Breast epithelium (tissue), 4 donors: ENCODE data around the gene PPARA. TPM values are rescaled to one million over a fixed set of nuclear protein-coding genes. Genes with fewer than 3 reads are reported as not detected.
"Not testable (repeated sequence)": the region's sequence is repeated elsewhere in the genome, so short reads cannot be mapped to it uniquely, and the experiment has no call there.

Experiments used
- DNase-seq, 2 donors: peaks; one replicate each; pipeline ENCODE4 v3.0.0-alpha.2; 2019; ENCODE audit warnings: low spot score in 2 of 2
- H3K27ac ChIP-seq, 2 donors: fragments of 200-600 bp; sonication (generic) in 1 of 2; one replicate each; pipeline ENCODE4 v1.5.1; 2016 to 2019; ENCODE audit warnings: mild to moderate bottlenecking in 1 of 2
- H3K27me3 ChIP-seq, 2 donors: fragments of 200-600 bp; sonication (generic) in 1 of 2; one replicate each; pipeline versions ENCODE4 v1.5.1 to v1.6.0; 2017 to 2019; ENCODE audit warnings: control low read depth in 1 of 2, mild to moderate bottlenecking in 1 of 2
- H3K36me3 ChIP-seq: fragments of 200-600 bp; one replicate; pipeline ENCODE4 v1.5.1; 2019
- H3K4me1 ChIP-seq, 2 donors: fragments of 200-600 bp; sonication (generic); one replicate each; pipeline ENCODE4 v1.5.1; 2016 to 2019; ENCODE audit warnings: control low read depth in 1 of 2
- H3K4me3 ChIP-seq, 3 donors: fragments of 200-600 bp; sonication (generic); 1 replicate in 2 of 3; 2 replicates in 1 of 3; pipeline ENCODE4 v1.5.1; 2016 to 2019; ENCODE audit warnings: mild to moderate bottlenecking in 3 of 3, moderate library complexity in 2 of 3
- H3K9me3 ChIP-seq, 2 donors: fragments of 200-600 bp; sonication (generic) in 1 of 2; one replicate each; pipeline ENCODE4 v1.5.1; 2016 to 2019; ENCODE audit warnings: control low read depth in 1 of 2
- POLR2A ChIP-seq: fragments of 450-650 bp; IDR thresholded peaks from one replicate; pipeline ENCODE4 v1.6.1; 2016; ENCODE audit warnings: antibody characterized with exemption, mild to moderate bottlenecking, moderate library complexity
- POLR2AphosphoS5 ChIP-seq, 3 donors: sonication (generic); formaldehyde crosslinking; IDR thresholded peaks; one replicate each; pipeline ENCODE4 v1.6.1; 2017; ENCODE audit warnings: antibody characterized with exemption in 3 of 3
- intact Hi-C: fragments of 100-400 bp; cut with DNase I; formaldehyde crosslinking; loops from one replicate; pipeline ENCODE4 v1.15.1; 2023; ENCODE audit warnings: low total_unique reads
- total RNA-seq, 3 donors: library from RNA; depleted of rRNA; stranded (reverse); fragments of >200 nt; gene quantifications; one replicate each; pipeline ENCODE4 v1.1.0, GENCODE V29; 2016
- TF ChIP-seq, protein P1 (sequence below), 3 donors: fragments of 450-650 bp; IDR thresholded peaks; one replicate each; pipeline ENCODE4 v1.5.1; 2016 to 2017; ENCODE audit warnings: antibody characterized with exemption in 3 of 3, mild to moderate bottlenecking in 3 of 3, moderate library complexity in 3 of 3

Gene PPARA
- total RNA-seq, 3 donors from 2014 or later = 15.2 to 31.0 (median 22.3) TPM

DNA sequence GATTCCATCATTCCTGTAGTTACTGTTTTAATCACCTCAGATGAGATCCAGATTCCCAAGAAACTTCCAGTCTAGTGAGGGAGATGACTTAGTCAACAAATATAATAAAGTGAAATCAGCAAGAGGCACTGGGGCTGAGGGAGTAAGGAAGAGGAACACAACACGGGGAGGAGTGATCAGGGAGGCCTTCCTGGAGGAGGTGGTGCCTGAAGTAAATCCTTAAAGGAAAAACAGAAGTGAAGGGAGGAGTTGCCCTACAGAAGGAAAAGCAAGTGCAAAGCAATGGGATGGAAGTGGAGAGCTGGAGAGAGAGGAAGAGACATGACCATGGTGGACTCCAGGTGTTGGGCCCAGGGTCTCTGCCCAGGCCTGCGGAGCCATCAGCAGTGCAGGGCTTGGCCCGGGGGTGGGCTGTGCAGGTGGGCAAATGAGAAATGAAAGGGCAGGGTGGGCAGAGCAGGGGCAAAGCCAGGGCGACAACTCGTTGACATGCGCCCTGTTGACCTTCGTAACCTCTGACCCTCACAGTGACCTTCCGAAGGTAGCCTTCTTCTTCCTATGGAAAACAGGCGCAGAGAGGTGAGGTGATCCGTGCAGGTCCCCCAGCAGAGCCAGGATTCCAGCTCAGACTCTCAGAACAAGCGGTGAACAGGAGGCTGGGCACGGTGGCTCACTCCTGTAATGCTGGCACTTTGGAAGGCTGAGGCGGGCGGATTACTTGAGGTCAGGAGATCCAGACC is 12.1 kb upstream of the PPARA start:
- intact Hi-C loops = loop anchor here (10.0 kb wide), 1 partner anchor 157 kb away; the partner anchor contains the start of gene GTSE1
- Histone ChIP-seq H3K9me3 (no peaks in the 10 kb centered on the region), H3K4me1 (no peaks in the 10 kb centered on the region), H3K27ac (no peak overlapping the region), H3K36me3 (no peaks in the 10 kb centered on the region), H3K27me3 (no peaks in the 10 kb centered on the region), H3K4me3 (no peak overlapping the region)
- no peak for TF ChIP-seq POLR2AphosphoS5 (IDR thresholded peaks at IDR 0.05)
- TF ChIP-seq, protein P1, sequence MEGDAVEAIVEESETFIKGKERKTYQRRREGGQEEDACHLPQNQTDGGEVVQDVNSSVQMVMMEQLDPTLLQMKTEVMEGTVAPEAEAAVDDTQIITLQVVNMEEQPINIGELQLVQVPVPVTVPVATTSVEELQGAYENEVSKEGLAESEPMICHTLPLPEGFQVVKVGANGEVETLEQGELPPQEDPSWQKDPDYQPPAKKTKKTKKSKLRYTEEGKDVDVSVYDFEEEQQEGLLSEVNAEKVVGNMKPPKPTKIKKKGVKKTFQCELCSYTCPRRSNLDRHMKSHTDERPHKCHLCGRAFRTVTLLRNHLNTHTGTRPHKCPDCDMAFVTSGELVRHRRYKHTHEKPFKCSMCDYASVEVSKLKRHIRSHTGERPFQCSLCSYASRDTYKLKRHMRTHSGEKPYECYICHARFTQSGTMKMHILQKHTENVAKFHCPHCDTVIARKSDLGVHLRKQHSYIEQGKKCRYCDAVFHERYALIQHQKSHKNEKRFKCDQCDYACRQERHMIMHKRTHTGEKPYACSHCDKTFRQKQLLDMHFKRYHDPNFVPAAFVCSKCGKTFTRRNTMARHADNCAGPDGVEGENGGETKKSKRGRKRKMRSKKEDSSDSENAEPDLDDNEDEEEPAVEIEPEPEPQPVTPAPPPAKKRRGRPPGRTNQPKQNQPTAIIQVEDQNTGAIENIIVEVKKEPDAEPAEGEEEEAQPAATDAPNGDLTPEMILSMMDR (IDR thresholded peaks at IDR 0.05) = no peak
- TF ChIP-seq POLR2A = no peak
- no peak for DNase-seq

DNA sequence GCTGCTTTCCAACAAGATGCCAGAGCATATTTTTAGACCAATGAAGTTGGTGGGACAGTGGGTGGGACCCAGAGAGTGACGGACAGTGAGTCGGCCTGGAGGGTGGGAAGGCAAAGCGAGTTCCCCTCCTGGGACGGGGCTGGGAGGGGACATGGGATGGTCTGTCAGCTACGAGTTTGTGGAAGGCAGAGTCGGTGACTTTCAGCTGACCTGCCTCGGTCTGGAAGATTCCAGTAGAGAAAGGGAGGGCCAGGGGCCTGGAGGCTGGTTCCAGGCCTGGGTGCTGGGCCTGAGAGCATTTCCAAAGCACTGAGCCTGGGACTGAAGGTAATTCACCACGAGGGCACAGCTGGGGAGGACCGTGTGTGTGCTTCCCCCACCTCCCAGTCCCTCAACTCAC is 10.9 kb upstream of the PPARA start:
- intact Hi-C loops = loop anchor here (10.0 kb wide), 1 partner anchor 155 kb away; the partner anchor contains the start of gene GTSE1
- not testable (repeated sequence) for H3K36me3 ChIP-seq, DNase-seq, H3K4me3 ChIP-seq, H3K27me3 ChIP-seq, H3K4me1 ChIP-seq, H3K9me3 ChIP-seq
- H3K27ac ChIP-seq = peak overlapping the region in 1 of 2 donors; percentile 59

DNA sequence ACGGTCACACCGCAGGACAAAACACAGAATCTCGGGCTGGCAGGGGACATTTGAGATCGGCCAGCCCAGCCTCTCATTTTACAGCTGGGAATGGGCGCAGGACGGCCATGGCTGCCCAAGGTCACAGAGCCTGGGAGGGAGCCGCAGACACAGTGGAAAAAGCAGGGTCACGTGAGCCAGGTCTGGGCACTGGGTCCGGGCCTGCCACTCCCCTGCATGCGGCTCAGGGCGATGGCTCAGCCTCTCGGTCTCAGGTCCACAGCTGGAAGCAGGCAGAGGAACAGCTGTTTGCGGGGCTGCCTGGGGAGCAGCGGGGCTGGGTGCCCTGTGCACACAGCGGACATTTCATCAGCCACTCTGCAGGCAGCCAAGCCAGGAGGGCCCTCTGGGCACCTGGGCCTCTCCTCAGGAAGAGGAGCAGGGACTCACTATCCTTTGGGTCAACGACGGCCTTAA is 10.4 kb upstream of the PPARA start:
- Histone ChIP-seq H3K27me3 (no peaks in the 10 kb centered on the region), H3K9me3 (no peaks in the 10 kb centered on the region), H3K4me3 (no peak overlapping the region), H3K4me1 (no peaks in the 10 kb centered on the region), H3K27ac (peak overlapping the region in 1 of 2 donors; percentile 59), H3K36me3 (no peaks in the 10 kb centered on the region)
- DNase-seq = no peak
- TF ChIP-seq, protein P1 (IDR thresholded peaks at IDR 0.05) = no peak
- TF ChIP-seq POLR2A = no peak
- no peak for TF ChIP-seq POLR2AphosphoS5 (IDR thresholded peaks at IDR 0.05)
- intact Hi-C loops = loop anchor here (10.0 kb wide), 2 partner anchors 155 to 1425 kb away; partner anchors contain the start of gene GTSE1

DNA sequence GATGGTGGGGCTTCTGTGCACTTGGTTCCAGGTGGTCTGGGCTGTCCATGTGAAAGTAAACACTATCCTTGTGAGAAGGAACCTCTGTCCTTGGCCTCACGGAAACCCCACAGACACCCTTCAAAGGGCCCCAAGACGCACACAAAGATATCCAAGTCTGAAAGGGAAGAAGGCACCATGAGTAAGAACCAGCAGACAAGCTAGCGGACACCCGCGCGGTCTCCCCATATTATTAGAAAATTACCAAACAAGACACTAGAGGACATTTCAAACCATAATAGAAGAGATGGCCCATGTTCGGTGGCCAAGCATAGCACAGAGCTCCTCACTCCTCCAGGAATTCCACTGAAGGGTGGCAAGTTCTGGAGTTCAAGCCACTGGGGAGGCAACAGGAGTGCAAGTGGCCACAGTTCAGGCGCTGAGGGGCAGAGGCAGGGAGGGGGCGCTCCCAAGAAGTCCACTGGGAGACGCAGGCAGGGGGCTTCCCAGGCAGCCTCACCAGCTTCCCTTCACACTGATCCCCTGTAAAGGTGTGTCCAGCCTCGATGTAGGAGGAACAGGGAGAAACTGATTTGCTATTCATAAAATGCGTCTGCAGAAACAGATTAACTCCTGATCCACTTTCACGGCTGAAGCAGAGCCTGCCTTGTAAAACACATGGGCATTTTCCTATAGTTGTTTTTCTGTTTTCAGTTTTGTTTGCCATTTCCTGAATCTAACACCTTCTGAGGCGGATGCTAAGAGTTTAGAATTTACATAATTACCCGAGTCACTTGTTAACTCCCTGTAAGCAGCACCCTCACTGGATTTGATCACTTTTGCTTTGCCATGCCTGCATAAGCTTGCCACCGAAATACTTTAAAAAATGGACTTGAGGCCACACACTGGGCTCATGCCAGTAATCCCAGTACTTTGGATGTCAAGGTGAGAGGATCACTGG is 9.1 kb upstream of the PPARA start:
- intact Hi-C loops = loop anchor here (10.0 kb wide), 1 partner anchor 1426 kb away; no protein-coding TSS in a partner anchor
- Histone ChIP-seq H3K36me3 (no peaks in the 10 kb centered on the region), H3K4me1 (no peaks in the 10 kb centered on the region), H3K27me3 (no peaks in the 10 kb centered on the region), H3K9me3 (no peaks in the 10 kb centered on the region), H3K27ac (no peak overlapping the region), H3K4me3 (no peak overlapping the region)
- no peak for TF ChIP-seq POLR2AphosphoS5 (IDR thresholded peaks at IDR 0.05)
- no peak for TF ChIP-seq POLR2A
- TF ChIP-seq, protein P1 (IDR thresholded peaks at IDR 0.05) = no peak
- no peak for DNase-seq

DNA sequence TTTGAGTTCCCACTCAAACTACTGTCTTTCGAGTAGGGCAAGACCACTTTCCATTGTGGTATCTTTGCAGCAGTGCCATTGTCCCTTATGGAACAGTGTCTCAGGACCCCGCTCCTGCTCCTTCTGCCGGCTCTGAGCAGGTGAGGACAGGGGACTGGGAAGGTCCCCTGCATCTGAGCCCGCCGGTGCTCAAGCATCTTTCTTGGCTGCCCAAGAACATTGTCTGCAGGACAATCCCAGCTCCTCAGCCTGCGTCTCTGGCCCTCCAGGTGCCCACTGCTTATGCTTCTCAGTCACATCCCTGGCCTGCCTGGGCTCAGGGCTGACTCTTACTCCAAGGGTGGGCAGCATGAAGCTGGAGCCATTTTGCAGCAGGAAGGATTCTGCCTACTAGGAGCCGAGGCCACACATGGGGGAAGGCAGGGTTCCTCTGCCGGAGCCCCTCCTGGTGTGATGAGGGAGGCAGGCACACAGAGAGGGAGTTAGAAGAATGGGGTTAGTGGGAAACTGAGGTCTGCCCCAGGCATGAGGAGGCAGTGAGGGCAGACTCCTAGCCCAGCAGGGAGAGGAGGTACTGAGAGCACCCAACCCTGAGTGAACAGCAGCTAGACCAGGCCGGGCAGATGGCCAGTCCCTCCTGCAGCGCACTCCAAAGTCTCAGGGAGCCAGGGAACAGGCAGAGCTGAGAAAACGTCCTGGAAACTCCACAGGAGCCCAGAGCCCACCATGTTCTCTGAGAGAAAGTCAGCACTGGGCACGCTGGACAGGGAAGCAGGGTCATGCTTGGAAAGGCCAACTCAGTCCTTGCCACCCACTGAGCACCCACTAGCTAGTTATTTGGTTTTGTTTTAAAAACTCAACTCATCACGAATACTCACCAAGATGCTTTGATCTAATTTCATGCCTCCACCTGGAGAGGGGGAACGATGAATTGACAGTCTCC is 7.5 kb upstream of the PPARA start:
- TF ChIP-seq POLR2A (no peak), POLR2AphosphoS5 (IDR thresholded peaks at IDR 0.05) (no peak)
- TF ChIP-seq, protein P1 (IDR thresholded peaks at IDR 0.05) = no peak
- Histone ChIP-seq H3K36me3 (no peaks in the 10 kb centered on the region), H3K27ac (no peak overlapping the region), H3K9me3 (no peaks in the 10 kb centered on the region), H3K27me3 (no peaks in the 10 kb centered on the region), H3K4me3 (no peak overlapping the region), H3K4me1 (no peaks in the 10 kb centered on the region)
- intact Hi-C loops = loop anchor here (10.0 kb wide), 1 partner anchor 1428 kb away; no protein-coding TSS in a partner anchor
- no peak for DNase-seq
